Stimulated activated CD4-positive, alpha-beta T cell treated with anti-CD3 and anti-CD28 coated beads, Interleukin-1b, Interleukin-23, amount 100 ng/mL, for 4 hours (primary cell): ENCODE results near the gene SELP.

ENCODE experiments used
- DNase-seq, 2 donors: peaks; one replicate each; pipeline ENCODE4 v3.0.0-alpha.2; 2020; ENCODE audit warnings: low read depth in 2 of 2

SELP gene

DNA sequence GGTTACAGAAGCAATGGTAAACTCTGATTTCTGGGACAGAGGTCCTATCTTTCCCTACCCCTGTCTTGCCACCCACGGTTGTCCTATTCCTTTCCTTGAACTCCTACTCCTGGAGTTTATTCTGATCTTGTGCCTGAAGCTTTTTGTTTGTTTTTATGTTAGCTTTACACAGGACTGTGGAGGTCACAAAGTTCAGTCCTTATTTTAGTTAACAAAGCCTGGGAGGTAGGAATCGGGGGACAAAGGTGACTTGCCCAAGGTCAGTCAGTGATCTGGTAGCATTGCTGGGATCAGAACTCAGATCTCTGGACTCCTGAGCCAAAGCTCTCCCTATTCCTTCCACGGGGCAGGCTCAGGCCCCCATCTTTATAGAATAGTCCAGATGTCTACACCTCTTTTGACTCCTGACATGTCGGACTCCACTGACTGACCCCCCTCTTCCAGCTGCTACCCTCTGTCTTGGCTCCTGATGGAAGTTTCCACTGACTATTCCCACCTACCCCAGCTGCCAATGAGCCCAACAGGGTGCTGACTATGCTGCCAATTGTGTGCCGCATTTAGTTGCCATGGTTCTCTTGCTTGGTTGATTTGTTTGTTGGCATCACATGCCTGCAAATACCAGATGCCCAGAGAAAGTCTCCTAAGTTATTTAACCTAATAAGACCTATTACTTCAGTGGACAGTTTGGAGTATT, 53.5 kb downstream of the SELP start:
- DNase-seq = no peak

DNA sequence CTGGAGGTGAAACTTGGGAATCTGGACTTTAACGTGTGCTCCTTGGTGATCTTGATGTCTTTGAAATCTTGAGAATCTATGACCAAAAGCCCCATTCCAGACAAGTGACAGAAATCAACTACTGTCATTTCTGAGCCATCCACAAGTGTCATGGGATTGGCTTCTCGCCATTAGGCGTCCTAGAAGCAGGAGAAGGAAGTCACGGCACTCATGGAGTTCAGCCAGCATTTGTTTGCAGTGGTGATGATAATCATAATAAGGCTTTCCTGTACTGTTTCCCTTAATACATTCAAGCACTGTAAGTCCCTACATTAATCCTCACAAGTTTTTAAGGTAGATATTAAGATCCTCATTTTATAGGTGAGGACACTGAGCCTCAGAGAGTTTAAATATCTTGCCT, 55.6 kb downstream of the SELP start:
- DNase-seq = no peak

DNA sequence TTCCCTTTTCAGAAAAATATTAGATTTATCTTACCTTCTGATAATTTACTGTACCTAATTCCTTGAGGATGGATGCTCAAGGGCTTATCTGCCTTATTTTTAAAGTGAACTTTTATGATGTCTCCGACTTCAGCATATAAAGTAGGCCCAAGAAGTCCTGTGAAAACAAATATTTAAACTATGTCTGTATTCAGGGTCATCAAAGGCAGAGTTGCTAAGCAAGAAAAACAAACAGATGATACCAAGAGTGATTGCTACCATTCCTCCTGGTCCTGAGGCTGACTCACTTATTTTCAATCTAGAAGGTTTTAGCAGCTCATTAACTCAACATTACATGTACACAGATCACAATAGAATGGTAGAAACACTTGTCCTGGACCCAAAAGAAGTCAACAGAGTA, 57.7 kb downstream of the SELP start:
- no peak for DNase-seq

DNA sequence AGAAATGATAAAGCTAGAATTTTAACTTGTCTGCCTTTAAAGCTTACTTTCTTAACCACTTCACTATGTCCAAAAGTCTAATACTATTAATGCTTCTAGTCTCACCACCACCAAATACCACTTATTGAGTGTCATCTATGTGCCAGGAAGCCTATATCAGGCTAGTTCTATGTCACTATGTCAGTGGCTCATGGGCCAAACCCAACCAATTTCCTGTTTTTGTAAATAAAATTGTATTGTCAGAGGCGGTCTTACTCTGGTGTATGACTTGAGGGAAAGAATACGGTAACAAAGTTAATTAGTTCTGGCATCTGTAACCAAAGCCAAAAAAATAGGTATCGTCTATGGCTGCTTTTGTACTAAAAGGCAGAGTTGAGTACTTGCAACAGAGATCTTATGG, 58.5 kb downstream of the SELP start:
- no peak for DNase-seq

DNA sequence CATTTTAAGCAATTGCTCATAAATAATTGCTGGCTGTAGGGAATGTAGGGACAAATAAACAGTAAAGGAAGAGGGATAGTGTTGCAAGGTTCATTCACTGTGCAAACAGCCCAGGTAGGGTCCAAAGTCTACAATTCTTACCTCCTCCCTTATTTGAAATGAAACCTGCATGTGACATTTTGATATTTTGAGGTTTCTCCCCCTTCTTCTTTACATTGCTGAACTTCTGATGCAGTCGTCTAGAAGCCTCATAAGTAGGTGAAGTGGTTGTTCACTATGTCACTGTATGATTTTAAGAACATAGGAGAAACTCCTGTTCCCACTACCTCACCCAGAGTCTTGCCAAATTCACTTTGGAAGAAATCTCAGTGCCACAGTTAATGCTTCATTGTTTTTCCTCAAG, 59.8 kb downstream of the SELP start:
- DNase-seq = no peak

DNA sequence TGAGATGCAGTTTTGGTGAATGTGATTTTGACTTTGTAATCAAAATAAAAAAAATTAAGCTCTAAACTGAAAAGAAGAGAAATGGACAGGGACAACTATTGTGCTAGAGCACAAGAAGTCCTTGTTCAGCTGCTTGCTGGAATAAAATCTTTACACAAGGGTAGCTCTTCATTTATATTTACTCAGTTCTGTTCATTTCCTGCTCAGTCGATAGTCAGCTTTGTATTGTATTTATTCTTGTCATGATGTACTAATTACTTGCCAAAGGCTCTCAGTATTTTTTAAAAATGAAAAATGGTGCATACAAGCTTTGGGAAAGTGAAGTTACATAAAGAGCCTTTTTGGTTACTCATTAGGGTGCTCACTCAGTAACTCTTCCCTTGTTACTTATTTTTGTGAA, 61.4 kb downstream of the SELP start:
- DNase-seq = no peak

DNA sequence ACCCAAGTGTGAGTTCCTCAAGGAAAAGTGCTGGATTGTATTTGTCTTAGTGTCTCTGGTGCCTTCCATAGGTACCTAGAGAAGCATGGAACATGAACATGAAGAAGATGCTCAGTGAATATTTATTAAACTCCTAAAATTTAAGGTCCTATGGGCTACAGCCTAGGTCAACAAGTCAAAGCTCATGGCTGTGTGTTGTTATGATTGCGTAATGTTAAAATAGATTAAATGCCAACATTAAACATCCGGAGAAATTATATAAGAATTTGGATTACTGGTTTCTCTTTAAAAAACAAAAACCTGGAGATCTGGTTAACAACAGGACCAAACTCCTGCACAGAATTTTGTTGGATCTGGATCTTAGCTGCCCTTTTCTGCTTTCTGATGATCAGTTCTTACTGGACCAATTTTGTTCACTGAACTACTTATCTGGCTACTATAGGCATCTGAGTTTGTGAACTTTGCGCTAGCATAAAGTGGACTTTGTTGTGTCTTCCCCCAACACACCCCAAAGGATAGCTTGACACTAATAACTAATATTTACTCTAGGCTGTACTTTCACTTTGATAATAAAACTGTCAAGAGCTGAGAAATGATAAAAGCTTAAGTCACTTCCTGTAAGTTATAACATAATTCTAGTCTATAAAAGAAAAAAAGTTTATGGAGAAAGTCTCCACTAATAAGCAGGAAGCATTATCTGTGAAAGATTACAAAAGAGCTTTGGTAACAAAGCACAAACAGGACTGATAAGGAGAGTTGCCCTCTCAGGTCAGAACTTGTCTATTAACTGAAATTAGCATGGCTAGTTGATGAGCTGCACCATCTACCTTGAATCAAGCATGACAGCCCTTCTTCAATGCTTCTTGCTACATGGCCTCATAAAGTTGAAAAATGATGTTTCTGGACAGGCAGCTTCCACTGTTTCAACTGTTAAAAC, 64.3 kb downstream of the SELP start:
- DNase-seq = no peak

DNA sequence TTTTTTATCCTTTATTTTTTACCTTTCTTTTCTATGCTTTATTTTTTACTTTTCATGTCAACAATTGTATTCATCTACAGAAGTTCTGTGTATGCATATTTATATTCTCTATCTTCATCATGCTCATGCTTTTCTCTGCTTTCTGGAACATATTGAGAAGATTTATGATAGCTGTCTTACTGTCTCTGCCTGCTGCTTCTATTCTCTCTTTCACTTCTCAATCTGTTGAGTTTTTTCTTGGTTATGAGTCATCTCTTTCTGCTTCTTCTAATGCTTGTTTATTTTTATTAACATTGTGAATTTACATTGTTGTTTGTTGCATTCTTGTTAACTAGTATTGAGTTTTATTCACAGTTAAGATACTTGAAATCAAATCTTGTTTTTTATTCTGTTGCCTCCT, 66.3 kb downstream of the SELP start:
- DNase-seq = no peak

DNA sequence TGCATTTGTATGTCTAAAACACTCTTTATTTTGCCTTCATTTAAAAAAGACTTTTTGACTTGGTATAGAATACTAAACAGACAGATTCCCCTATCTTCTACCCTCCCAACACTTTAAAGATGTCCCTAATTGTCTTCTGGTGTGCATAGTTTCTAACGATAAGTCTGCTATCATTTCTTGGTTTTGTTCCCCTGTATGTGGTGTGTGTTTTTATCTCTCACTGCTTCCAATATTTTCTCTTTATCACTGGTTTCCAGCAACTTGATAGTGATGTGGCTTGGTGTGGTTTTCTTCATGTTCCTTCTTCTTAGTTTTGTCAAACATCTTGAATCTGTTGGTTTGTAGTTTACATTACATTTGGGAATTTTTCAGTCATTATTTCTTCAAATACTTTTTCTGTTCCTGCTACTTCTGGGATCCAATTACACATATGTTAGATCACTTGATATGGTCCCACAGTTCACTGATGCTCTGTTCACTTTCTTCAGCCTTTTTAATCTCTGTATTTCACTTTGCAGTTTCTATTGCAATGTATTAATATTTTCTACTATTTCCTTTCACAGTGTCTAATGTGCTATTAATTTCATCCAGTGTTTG, 66.8 kb downstream of the SELP start:
- no peak for DNase-seq

DNA sequence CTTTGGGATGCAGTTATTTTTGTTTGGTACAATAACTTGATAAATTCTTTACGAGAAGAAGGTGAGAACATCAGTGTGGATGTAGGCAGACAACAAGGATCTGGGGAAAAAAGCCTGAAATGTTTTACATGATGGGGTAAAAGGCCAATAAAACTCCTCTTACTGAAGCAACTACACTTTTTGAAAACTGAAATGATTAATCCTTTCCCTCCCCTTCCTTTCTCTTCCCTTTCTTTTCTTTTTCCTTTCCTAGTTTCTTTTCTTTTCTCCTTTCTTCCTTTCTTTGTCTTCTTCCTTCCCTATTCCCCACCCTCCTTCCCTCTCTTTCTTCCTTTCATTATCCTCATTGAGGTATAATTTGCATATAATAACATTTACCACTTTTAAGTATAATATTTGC, 68.2 kb downstream of the SELP start:
- no peak for DNase-seq

DNA sequence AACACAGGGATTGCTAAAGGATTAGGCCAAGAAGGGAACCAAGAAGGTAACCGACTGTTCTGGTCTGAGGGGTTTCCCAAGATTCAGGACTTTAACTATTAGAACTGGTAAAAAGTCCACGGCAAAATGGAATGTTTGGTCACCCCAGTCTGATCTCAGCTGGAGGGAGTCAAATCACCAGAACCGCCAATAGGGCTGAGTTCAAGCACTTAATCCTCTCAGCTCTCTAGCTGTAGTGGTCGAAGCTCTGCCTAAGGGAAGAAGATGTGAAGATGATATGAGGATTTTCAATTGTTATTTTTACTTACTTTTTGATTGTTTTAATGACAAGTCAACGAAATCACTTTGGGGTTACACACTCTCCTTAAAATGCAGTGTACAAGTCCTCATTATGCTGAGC, 72.8 kb downstream of the SELP start:
- no peak for DNase-seq

DNA sequence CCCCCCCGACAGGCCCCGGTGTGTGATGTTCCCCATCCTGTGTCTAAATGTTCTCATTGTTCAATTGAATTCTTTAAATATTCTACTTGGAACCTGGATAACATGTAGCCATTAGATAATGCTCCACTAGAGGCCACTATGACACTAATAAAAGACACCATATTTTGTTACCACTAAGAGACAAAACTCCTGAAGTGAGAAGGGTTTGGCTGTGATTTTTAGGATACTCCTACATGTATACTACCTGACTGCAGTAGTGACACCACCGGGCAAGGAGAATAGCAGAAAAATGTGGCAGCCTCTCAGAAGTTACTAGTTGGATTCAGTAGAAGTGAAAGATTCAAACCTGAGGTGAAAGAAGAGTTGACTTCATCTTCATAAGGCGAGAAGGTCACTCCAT, 79.6 kb downstream of the SELP start:
- peak in 1 of 2 donors; percentile 2 for DNase-seq

DNA sequence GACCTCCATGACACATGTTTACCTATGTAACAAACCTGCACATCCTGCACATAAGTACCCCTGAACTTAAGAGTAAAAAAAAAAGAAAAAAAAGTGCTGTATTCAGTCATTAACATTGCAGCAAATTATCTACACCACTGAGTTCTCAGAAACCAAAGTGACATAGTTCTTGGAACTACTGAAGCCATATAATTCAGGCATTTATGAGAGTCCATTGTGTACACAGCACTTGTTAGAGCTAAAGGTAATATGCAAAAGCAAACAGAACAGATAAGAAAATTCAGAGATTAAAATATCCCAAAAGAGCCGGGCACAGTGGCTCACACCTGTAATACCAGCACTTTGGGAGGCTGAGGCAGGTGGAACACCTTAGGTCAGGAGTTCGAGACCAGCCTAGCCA, 81.6 kb downstream of the SELP start:
- no peak for DNase-seq

DNA sequence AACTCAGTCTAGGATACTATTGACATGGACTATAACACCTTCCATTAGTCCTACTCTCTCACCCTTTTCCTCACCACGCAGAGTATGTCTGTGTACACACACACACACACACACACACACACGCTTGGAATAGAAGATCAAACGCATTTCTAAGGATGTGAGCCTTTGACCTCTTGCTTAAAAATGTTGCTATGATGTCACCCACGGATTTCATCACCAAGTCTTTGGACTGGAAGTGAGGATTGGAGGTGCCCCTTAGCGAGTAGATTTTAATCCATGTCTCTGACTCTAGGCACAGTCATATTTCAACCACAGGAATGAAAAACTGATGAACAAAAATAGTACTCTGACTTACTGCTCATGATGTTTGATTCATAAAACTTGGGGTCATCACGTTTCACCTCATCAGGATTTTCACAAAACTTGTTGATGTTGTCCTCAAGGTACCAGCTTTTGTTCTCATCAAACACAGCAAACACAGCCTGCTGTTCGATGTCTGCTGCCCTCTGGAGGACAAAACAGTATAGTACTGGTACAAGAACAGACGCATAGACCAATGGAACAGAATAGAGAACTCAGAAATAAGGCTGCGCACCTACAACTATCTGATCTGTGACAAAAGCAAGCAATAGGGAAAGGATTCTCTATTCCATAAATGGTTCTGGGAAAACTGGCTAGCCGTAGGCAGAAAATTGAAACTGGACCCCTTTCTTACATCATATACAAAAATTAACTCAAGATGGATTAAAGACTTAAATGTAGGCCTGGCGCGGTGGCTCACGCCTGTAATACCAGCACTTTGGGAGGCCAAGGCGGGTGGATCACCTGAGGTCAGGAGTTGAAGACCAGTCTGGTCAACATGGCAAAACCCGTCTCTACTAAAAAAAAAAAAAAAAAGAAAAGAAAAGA, 83.6 kb downstream of the SELP start:
- DNase-seq = peak in 1 of 2 donors; percentile 58

DNA sequence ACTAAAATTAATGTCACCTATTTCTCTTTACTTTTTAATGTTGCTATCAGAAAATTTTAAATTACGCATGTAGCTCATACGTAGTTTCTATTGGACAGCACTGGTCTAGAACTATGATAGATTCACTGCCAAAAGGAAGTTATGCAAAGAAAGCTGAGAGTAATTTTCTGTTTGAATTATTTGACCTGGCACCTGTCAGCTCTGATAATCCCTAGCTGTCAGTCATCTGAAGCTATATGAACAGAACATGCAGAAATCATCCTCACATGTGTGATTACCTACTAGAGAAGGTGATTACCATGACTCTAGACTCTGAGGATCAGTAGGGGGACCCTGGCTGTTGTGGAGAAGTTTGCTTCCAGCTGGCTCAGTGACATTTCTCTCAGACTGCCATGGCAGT, 84.5 kb downstream of the SELP start:
- DNase-seq = no peak

DNA sequence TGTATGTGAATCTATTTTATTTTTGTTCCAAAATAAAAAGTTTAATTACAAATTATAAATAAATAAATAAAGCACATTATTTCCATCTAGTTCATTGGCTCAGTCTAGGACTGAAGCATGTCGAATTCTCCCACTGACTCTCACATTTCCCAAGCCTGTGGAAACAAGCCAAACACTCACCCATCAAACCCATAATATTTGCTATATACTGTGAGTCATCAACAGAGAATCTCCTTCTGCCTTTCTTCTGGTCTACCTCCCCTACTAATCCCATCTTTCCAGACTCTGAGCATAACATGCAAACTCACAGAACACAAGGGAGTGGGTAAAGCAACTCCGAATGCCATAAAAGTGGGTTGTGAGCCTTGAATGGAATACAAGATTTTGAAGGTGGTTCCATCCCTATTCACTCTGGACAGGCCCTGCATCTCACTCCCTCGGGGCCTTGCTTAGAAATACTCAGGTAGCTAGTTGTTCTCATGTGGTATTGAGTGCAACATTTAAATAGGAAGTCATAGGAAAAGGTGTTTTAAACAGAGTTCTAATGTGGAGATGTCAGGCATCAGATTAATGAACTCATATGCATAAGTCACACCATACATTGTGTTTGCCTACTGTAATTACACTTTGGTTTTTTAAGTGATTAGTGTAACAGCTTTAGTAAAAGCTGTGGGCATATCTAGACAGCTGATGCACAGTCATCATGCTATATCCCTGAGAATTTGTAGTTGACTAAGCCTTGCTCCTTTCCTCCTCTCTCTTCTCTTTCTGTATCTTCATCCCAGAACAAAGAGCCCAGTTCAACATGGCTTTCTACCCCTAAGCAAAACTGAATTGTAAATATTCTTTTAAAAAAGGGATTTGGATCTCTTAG, 90.7 kb downstream of the SELP start:
- DNase-seq = no peak
